ENCODE results near the gene DLK2.
A peak's percentile ranks its signal among the peaks of the same experiment; 100 is the strongest.
"Not testable (repeated sequence)": the region's sequence is repeated elsewhere in the genome, so short reads cannot be mapped to it uniquely, and the experiment has no call there.

The DLK2 gene

GRCh38 chr6:43481075-43481474, 25.7 kb upstream of the DLK2 start:
- DNase-seq: no peak

- DNase-seq: no peak
Measured at GRCh38 chr6:43478008-43478372, 22.6 kb upstream of the DLK2 start.

GRCh38 chr6:43477235-43478007, 22.1 kb upstream of the DLK2 start, which contains the start of gene TJAP1:
Gene TJAP1, plus strand, starts transcription at chr6:43477570. Its CDS starts 21,432 bp downstream, at chr6:43499002.
- peak; percentile 79 for DNase-seq

GRCh38 chr6:43476746-43477145, 21.4 kb upstream of the DLK2 start:
- no peak for DNase-seq

- no peak for DNase-seq
Measured at GRCh38 chr6:43475516-43475915, 20.2 kb upstream of the DLK2 start.

GRCh38 chr6:43472515-43472914, 17.2 kb upstream of the DLK2 start:
- DNase-seq: no peak

GRCh38 chr6:43471399-43471798, 16.1 kb upstream of the DLK2 start:
- DNase-seq: no peak

- no peak for DNase-seq
Measured at GRCh38 chr6:43469947-43470346, 14.6 kb upstream of the DLK2 start.

- no peak for DNase-seq
Measured at GRCh38 chr6:43468748-43469681, 13.7 kb upstream of the DLK2 start.

- no peak for DNase-seq
Measured at GRCh38 chr6:43468240-43468639, 12.9 kb upstream of the DLK2 start.

GRCh38 chr6:43467752-43468151, 12.4 kb upstream of the DLK2 start:
- DNase-seq: no peak

GRCh38 chr6:43467265-43467664, 11.9 kb upstream of the DLK2 start:
- DNase-seq: not testable (repeated sequence)

GRCh38 chr6:43465948-43466347, 10.6 kb upstream of the DLK2 start:
- no peak for DNase-seq

GRCh38 chr6:43464337-43464736, 9.0 kb upstream of the DLK2 start:
- DNase-seq: no peak

GRCh38 chr6:43461936-43462335, 6.6 kb upstream of the DLK2 start:
- no peak for DNase-seq

GRCh38 chr6:43460032-43460431, 4.7 kb upstream of the DLK2 start:
- no peak for DNase-seq

- no peak for DNase-seq
Measured at GRCh38 chr6:43459535-43459934, 4.2 kb upstream of the DLK2 start.

- DNase-seq: not testable (repeated sequence)
Measured at GRCh38 chr6:43458154-43458553, 2.8 kb upstream of the DLK2 start.

GRCh38 chr6:43457643-43458042, 2.3 kb upstream of the DLK2 start:
- no peak for DNase-seq

- peak; percentile 81 for DNase-seq
Measured at GRCh38 chr6:43454696-43455530, 435 bp downstream of the DLK2 start.

- DNase-seq: no peak
Measured at GRCh38 chr6:43454290-43454695, 1.1 kb downstream of the DLK2 start.

- DNase-seq: no peak
Measured at GRCh38 chr6:43453831-43454230, 1.5 kb downstream of the DLK2 start.

GRCh38 chr6:43452896-43453295, 2.5 kb downstream of the DLK2 start:
- DNase-seq: no peak
